NCI-H446 (cell line): ENCODE results near the gene CGB8.

Experiments
- DNase-seq, 2 experiments: peaks; one replicate each; lab custom pipeline; 2025; lab: John Stamatoyannopoulos, UW

Gene CGB8

GRCh38 chr19:49006905-49007304 is 42.0 kb downstream of the CGB8 start:
- no peak for DNase-seq

DNA sequence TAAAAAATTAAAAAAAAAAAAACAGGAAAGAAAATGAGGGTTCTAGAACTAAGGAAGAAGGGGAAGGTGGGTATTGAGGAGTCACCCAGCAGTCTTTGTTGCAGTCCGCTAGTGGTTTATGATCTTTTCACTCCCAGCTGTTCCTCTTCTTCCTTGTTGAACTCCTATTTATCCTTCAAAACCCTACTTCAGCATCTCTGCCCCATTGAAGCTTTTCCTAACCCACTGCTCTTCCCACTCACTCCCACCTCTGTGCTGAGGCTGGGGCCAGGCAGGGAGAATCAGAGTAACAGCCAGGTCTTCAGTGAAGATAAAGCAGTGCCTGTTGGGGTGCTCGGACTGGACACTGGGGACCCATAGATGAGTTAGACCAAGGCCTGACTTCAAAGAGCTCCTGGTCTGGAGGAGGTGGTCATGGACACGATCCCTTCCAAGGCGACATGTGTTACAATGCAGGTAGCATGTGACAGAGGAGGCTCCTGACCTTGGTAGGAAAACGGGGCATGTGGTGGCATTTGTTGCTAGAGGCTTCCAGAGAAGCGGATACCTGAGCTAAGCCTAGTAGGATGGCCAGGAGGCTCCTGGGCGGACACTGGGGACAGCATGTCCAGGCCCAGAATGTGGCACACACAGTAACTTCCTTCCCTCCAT is 43.8 kb downstream of the CGB8 start:
- DNase-seq: no peak

GRCh38 chr19:49004133-49004532 is 44.8 kb downstream of the CGB8 start:
- no peak for DNase-seq

DNA sequence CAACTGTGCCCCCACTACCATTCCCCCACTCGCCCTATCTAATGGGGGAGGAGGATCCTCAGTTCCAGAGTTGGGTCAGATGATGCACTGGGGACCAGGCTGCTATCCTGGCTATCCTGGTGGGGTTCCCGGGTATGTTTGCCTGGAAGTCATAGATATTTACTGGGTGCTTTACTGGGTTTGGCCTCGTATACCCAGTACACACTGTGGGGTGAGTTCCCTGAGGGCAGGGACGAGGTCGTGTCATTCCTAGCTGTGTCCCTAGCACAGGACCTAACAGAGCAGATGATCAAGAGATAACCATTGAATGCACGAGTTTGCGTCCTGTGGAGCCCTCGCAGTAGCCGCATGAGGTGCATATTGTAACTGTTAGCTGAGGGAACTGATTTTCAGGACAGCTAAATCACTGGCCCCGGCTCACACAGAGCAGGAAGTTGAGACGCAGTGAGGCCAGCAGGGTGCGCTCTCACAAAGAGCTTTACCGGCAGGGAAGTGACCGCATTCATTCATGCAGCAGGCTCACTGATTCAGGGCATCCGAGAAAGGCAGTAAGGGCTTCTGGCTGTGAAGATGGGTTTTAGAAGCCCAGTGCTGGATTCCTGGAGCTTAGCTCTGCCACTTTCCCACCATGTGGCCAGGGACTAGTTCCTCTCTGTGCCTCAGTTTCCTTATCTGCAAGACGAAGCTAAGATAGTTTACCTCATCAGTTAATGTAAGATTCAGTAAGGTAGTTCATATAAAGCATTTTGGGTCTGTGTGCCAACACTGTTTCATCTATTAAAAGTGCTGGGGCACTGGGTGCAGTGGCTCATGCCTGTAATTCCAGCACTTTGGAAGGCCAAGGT is 49.2 kb downstream of the CGB8 start:
- DNase-seq: peak in 1 of 2 experiments; percentile 16

DNA sequence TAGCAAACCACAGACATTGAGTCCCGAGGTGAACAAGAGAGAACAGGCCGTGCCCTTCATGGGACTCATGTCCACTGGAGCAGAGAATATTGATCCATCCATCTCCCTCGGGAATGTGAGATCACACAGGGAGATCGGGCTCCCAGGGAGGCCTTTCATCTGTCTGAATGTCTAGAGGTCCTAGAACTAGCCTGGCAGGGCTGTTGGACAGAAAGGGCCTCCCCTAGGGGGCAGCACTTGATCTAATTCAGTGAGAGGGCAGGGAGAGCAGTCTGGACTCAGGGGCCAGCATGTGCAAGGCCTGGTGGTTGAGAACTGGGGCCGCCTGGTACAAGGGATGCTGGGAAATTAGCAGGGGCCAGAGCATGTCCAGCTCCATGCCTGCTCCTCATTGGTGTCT is 50.9 kb downstream of the CGB8 start:
- peak in 1 of 2 experiments; percentile 42 for DNase-seq
